A549 (cell line): ENCODE results near the gene KCNA10. TPM values are rescaled to one million over a fixed set of nuclear protein-coding genes. Genes with fewer than 3 reads are reported as not detected.
A peak's percentile ranks its signal among the peaks of the same experiment; 100 is the strongest.

Experiments
- ATAC-seq, 2 experiments: fragments of 200-7000 bp in 1 of 2; fragments of >200 bp in 1 of 2; cut with Nextera tagmentation in 1 of 2; cut with Tn5 transposase in 1 of 2; 3 replicates each; pipeline versions ENCODE4 v1.8.0 to v1.9.1; 2018 to 2020; ENCODE audit warnings: mild to moderate bottlenecking in 1 of 2, moderate library complexity in 1 of 2
- CTCF ChIA-PET: fragments of 300-600 bp; sonication (Branson Sonifier 250); formaldehyde crosslinking; extraction: SDS; loops from one replicate; lab custom pipeline; 2021; ENCODE audit warnings: antibody characterized with exemption, inconsistent platforms; lab: Yijun Ruan, JAX
- POLR2A ChIA-PET: fragments of 350-600 bp; formaldehyde crosslinking; extraction: SDS; loops from one replicate; lab custom pipeline; 2021; ENCODE audit warnings: antibody characterized with exemption, inconsistent platforms; lab: Yijun Ruan, JAX
- DNase-seq, 2 experiments: peaks; one replicate each; pipeline versions ENCODE4 v3.0.0 to v3.0.0-alpha.2; 2011 to 2016; ENCODE audit warnings: low read depth in 1 of 2, low spot score in 1 of 2
- FAIRE-seq: peaks from 2 replicates; lab custom pipeline; 2011; peaks lifted over from hg19 to GRCh38; lab: Jason Lieb, UNC
- H3K27ac ChIP-seq, 2 experiments: fragments of >200 bp; sonication (Bioruptor Twin); formaldehyde crosslinking; 3 replicates each; pipeline ENCODE4 v1.5.1; 2016 to 2017
- H3K4me1 ChIP-seq: fragments of >200 bp; sonication (Bioruptor Twin); formaldehyde crosslinking; 3 replicates; pipeline ENCODE4 v1.6.1; 2016
- H3K4me2 ChIP-seq: fragments of >200 bp; sonication (Bioruptor Twin); formaldehyde crosslinking; 3 replicates; pipeline ENCODE4 v1.6.1; 2016
- H3K4me3 ChIP-seq: fragments of >200 bp; sonication (Bioruptor Twin); formaldehyde crosslinking; 3 replicates; pipeline ENCODE4 v1.5.1; 2016
- H3K9me3 ChIP-seq: fragments of >200 bp; sonication (Bioruptor Twin); formaldehyde crosslinking; 3 replicates; pipeline ENCODE4 v1.6.1; 2016
- EHF ChIP-seq: fragments of 250-450 bp; sonication (Bioruptor Pico); IDR thresholded peaks from 2 replicates; pipeline ENCODE4 v1.5.0; 2020; ENCODE audit warnings: mild to moderate bottlenecking
- FOSB ChIP-seq: fragments of 250-450 bp; sonication (Bioruptor Pico); IDR thresholded peaks from 2 replicates; pipeline ENCODE4 v1.5.0; 2020; ENCODE audit warnings: mild to moderate bottlenecking, moderate library complexity
- FOXS1 ChIP-seq: fragments of 250-450 bp; sonication (Bioruptor Pico); IDR thresholded peaks from 2 replicates; pipeline ENCODE4 v1.5.0; 2020; ENCODE audit warnings: mild to moderate bottlenecking, moderate library complexity
- GATA3 ChIP-seq: IDR thresholded peaks from 2 replicates; pipeline ENCODE4 v1.6.1; 2012; ENCODE audit warnings: borderline replicate concordance
- HES2 ChIP-seq: fragments of >200 bp; sonication (Bioruptor Twin); formaldehyde crosslinking; IDR thresholded peaks from 2 replicates; pipeline ENCODE4 v1.6.1; 2016
- HOXA7 ChIP-seq: fragments of 250-450 bp; sonication (Bioruptor Pico); IDR thresholded peaks from 2 replicates; pipeline ENCODE4 v1.5.0; 2020; ENCODE audit warnings: mild to moderate bottlenecking, moderate library complexity
- HOXB5 ChIP-seq: fragments of 250-450 bp; sonication (Bioruptor Pico); IDR thresholded peaks from 2 replicates; pipeline ENCODE4 v1.5.0; 2020; ENCODE audit warnings: mild to moderate bottlenecking, moderate library complexity
- JUN ChIP-seq, 2 experiments: fragments of >200 bp; sonication (Bioruptor Twin); formaldehyde crosslinking; IDR thresholded peaks; 2 replicates in 1 of 2; 3 replicates in 1 of 2; pipeline ENCODE4 v1.6.1; 2016 to 2017
- JUNB ChIP-seq: fragments of >200 bp; sonication (Bioruptor Twin); formaldehyde crosslinking; IDR thresholded peaks from 2 replicates; pipeline ENCODE4 v1.6.1; 2016
- KDM5A ChIP-seq: fragments of 200-600 bp; sonication (generic); IDR thresholded peaks from 2 replicates; pipeline ENCODE4 v1.6.1; 2016; ENCODE audit warnings: antibody characterized with exemption, mild to moderate bottlenecking
- MAZ ChIP-seq: fragments of 150-350 bp; IDR thresholded peaks from 2 replicates; pipeline ENCODE4 v1.6.1; 2014; ENCODE audit warnings: antibody characterized with exemption, low read depth, low read length, borderline replicate concordance
- MYC ChIP-seq: IDR thresholded peaks from 2 replicates; pipeline ENCODE4 v1.6.1; 2012; ENCODE audit warnings: mild to moderate bottlenecking, inconsistent platforms, low read length, improper control_type of control experiment, borderline replicate concordance
- NR3C1 ChIP-seq: fragments of >200 bp; sonication (Bioruptor Twin); formaldehyde crosslinking; IDR thresholded peaks from 3 replicates; pipeline ENCODE4 v1.6.1; 2017
- PHF8 ChIP-seq: fragments of 200-600 bp; sonication (generic); IDR thresholded peaks from 2 replicates; pipeline ENCODE4 v1.6.1; 2016; ENCODE audit warnings: low read depth, mild to moderate bottlenecking, antibody characterized with exemption, moderate library complexity, borderline replicate concordance
- RAD21 ChIP-seq, 2 experiments: fragments of >200 bp in 1 of 2; sonication (Bioruptor Twin) in 1 of 2; formaldehyde crosslinking in 1 of 2; IDR thresholded peaks in 1 of 2; conservative IDR thresholded peaks in 1 of 2; 2 replicates in 1 of 2; 3 replicates in 1 of 2; pipeline ENCODE4 v1.6.1; 2012 to 2018; ENCODE audit warnings: inconsistent platforms in 1 of 2
- RCOR1 ChIP-seq: fragments of 150-350 bp; IDR thresholded peaks from 2 replicates; pipeline ENCODE4 v1.6.1; 2014; ENCODE audit warnings: antibody characterized with exemption, low read length, low read depth
- SMC3 ChIP-seq: fragments of >200 bp; sonication (Bioruptor Twin); formaldehyde crosslinking; IDR thresholded peaks from 3 replicates; pipeline ENCODE4 v1.6.1; 2018; ENCODE audit warnings: inconsistent platforms
- SREBF2 ChIP-seq: fragments of 450-650 bp; IDR thresholded peaks from 2 replicates; pipeline ENCODE4 v1.6.1; 2014; ENCODE audit warnings: mild to moderate bottlenecking, moderate library complexity
- TP53 ChIP-seq: fragments of 250-450 bp; sonication (Bioruptor Pico); IDR thresholded peaks from 2 replicates; pipeline ENCODE4 v1.5.0; 2021; ENCODE audit warnings: mild to moderate bottlenecking, moderate library complexity
- ZC3H11A ChIP-seq: fragments of 450-650 bp; IDR thresholded peaks from 2 replicates; pipeline ENCODE4 v1.6.1; 2014; ENCODE audit warnings: antibody characterized with exemption, mild to moderate bottlenecking
- ZSCAN20 ChIP-seq: fragments of 250-450 bp; sonication (Bioruptor Pico); IDR thresholded peaks from 2 replicates; pipeline ENCODE4 v1.8.0; 2022; ENCODE audit warnings: mild to moderate bottlenecking, moderate library complexity
- WGBS: methylation state at CpG from one replicate; pipeline ENCODE4 v1.1.6; 2017; ENCODE audit errors: missing lambda C conversion rate; 5-methylcytosine and 5-hydroxymethylcytosine counted together
- polyA plus RNA-seq, 4 experiments: library from polyadenylated mRNA; depleted of rRNA in 3 of 4; stranded (reverse); fragments of >200 nt; fragmentation: RNase III in 1 of 4; extraction: RNeasy Plus Mini Kit Qiagen cat#74134 plus additional on column Dnase treatment in 1 of 4; gene quantifications; 2 replicates in 3 of 4; 3 replicates in 1 of 4; pipeline ENCODE4 v1.2.3, GENCODE V29; 2011 to 2017
- TF ChIP-seq, protein P1 (sequence below): fragments of >200 bp; sonication (Bioruptor Twin); formaldehyde crosslinking; IDR thresholded peaks from 3 replicates; pipeline ENCODE4 v1.5.1; 2016
- TF ChIP-seq, protein P2 (sequence below): fragments of 200-600 bp; sonication (generic); IDR thresholded peaks from 2 replicates; pipeline ENCODE4 v1.6.1; 2016; ENCODE audit warnings: antibody characterized with exemption, mild to moderate bottlenecking, moderate library complexity

The KCNA10 gene
- polyA plus RNA-seq, 2 of the 4 experiments (the other 2 are of a cell fraction), result not detected

- Histone ChIP-seq H3K4me2 (peak overlapping the region; percentile 39; the same call in 2 of the 3 replicates), H3K4me1 (peaks cover 16% of the 10 kb centered on the region), H3K4me3 (no peak overlapping the region), H3K27ac (no peak overlapping the region), H3K9me3 (no peaks in the 10 kb centered on the region)
- WGBS, result 34% methylated on average over 15 of the region's 20 CpGs
- ChIA-PET CTCF (interaction anchor here (0.6 to 6.2 kb wide), 28 partner anchors 10 to 950 kb away, joined by 3 to 41 read pairs (median 4); partner anchors contain the start of gene KCNA2), POLR2A (no interaction called here)
- DNase-seq (peak; percentile 29 to 49), FAIRE-seq (no peak), ATAC-seq (peak in 1 of 2 experiments; percentile 89; a peak in 3 of 6 replicates)
- no peak for TF ChIP-seq MYC
- no peak for TF ChIP-seq GATA3
- TF ChIP-seq JUN (IDR thresholded peaks at IDR 0.05), result no peak
- TF ChIP-seq RAD21 (conservative IDR thresholded peaks at IDR 0.05 in 1 of 2, IDR thresholded peaks at IDR 0.05 in 1 of 2), result peak; percentile 65 to 74
- TF ChIP-seq NR3C1, result no peak
- TF ChIP-seq SMC3, result peak; percentile 47
- TF ChIP-seq KDM5A, result no peak
- TF ChIP-seq, protein P1, sequence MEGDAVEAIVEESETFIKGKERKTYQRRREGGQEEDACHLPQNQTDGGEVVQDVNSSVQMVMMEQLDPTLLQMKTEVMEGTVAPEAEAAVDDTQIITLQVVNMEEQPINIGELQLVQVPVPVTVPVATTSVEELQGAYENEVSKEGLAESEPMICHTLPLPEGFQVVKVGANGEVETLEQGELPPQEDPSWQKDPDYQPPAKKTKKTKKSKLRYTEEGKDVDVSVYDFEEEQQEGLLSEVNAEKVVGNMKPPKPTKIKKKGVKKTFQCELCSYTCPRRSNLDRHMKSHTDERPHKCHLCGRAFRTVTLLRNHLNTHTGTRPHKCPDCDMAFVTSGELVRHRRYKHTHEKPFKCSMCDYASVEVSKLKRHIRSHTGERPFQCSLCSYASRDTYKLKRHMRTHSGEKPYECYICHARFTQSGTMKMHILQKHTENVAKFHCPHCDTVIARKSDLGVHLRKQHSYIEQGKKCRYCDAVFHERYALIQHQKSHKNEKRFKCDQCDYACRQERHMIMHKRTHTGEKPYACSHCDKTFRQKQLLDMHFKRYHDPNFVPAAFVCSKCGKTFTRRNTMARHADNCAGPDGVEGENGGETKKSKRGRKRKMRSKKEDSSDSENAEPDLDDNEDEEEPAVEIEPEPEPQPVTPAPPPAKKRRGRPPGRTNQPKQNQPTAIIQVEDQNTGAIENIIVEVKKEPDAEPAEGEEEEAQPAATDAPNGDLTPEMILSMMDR, result peak; percentile 58
- TF ChIP-seq ZC3H11A, result no peak
- no peak for TF ChIP-seq MAZ
- no peak for TF ChIP-seq ZSCAN20 (CRISPR knock-in tag)
Observed at GRCh38 chr1:110524311-110525248, 5.6 kb upstream of the KCNA10 start.

- FAIRE-seq (no peak), DNase-seq (no peak), ATAC-seq (peak; percentile 35 to 53; a peak in 4 of 6 replicates)
- WGBS, result 20% methylated on average over 3 of the region's 4 CpGs
- TF ChIP-seq JUNB, result no peak
- no peak for TF ChIP-seq HES2
- TF ChIP-seq MAZ, result no peak
- no peak for TF ChIP-seq SREBF2
- TF ChIP-seq, protein P2, sequence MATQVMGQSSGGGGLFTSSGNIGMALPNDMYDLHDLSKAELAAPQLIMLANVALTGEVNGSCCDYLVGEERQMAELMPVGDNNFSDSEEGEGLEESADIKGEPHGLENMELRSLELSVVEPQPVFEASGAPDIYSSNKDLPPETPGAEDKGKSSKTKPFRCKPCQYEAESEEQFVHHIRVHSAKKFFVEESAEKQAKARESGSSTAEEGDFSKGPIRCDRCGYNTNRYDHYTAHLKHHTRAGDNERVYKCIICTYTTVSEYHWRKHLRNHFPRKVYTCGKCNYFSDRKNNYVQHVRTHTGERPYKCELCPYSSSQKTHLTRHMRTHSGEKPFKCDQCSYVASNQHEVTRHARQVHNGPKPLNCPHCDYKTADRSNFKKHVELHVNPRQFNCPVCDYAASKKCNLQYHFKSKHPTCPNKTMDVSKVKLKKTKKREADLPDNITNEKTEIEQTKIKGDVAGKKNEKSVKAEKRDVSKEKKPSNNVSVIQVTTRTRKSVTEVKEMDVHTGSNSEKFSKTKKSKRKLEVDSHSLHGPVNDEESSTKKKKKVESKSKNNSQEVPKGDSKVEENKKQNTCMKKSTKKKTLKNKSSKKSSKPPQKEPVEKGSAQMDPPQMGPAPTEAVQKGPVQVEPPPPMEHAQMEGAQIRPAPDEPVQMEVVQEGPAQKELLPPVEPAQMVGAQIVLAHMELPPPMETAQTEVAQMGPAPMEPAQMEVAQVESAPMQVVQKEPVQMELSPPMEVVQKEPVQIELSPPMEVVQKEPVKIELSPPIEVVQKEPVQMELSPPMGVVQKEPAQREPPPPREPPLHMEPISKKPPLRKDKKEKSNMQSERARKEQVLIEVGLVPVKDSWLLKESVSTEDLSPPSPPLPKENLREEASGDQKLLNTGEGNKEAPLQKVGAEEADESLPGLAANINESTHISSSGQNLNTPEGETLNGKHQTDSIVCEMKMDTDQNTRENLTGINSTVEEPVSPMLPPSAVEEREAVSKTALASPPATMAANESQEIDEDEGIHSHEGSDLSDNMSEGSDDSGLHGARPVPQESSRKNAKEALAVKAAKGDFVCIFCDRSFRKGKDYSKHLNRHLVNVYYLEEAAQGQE, result no peak
- no peak for TF ChIP-seq PHF8
- TF ChIP-seq MYC, result no peak
- no peak for TF ChIP-seq HOXB5 (CRISPR knock-in tag)
- no peak for TF ChIP-seq FOSB (CRISPR knock-in tag)
- no peak for TF ChIP-seq RCOR1
- TF ChIP-seq EHF (CRISPR knock-in tag), result no peak
- TF ChIP-seq KDM5A, result no peak
- no peak for TF ChIP-seq ZC3H11A
- no peak for TF ChIP-seq FOXS1 (CRISPR knock-in tag)
- no peak for TF ChIP-seq TP53 (CRISPR knock-in tag)
- no peak for TF ChIP-seq HOXA7 (CRISPR knock-in tag)
- ChIA-PET POLR2A (no interaction called here), CTCF (interaction anchor here (1.6 to 6.2 kb wide), 7 partner anchors 11 to 242 kb away, joined by 4 to 41 read pairs (median 7); no protein-coding TSS in a partner anchor)
- Histone ChIP-seq H3K4me1 (peaks cover 16% of the 10 kb centered on the region), H3K4me2 (peak overlapping the region; percentile 55; the same call in 2 of the 3 replicates), H3K9me3 (no peaks in the 10 kb centered on the region), H3K4me3 (no peak overlapping the region), H3K27ac (peak overlapping the region in 1 of 2 experiments; percentile 41; a peak in 1 of 6 replicates)
Observed at GRCh38 chr1:110523011-110523410, 4.0 kb upstream of the KCNA10 start.
